ENCODE results near the gene LGR5. TPM values are rescaled to one million over a fixed set of nuclear protein-coding genes. Genes with fewer than 3 reads are reported as not detected.

The LGR5 gene
- total and polyA plus RNA-seq, 2 of the 13 experiments (the other 11 are each of a cell fraction or from before 2014, with no cell fraction given) = 37.0 to 121 TPM

DNA sequence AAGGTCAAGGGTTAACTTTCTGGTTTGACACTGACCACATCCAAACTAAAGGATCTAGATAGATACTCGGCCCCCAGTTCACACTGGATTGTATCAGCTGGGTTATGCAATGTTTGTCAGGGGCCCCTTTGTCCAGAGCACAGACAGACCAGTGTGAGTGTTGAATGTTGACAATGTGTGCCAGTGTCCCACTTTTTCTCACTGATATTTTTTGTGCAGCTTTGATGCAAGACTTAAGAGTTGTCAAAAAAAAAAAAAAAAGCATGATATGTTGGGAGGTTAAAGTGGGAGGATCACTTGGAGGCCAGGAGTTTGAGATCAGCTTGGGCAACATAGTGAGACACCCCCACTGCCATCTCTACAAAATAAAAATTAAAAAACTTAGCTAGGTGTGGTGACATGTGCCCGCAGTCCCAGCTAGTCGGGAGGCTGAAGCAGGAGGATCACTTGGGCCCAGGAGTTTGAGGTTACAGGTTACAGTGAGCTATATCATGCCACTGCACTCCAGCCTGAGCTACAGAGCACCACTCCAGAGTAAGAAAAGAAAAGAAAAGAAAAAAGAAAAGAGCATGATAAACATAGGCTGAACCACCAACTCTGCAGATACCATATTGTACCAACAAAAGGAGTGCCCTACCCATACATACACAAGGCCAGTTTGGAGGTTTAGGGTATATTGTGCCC is 97.5 kb downstream of the LGR5 start (continued):
- TF ChIP-seq ZNF75D (CRISPR knock-in tag; IDR thresholded peaks at IDR 0.05; ENCODE audit: borderline replicate concordance) (no peak), ARID2 (CRISPR knock-in tag; IDR thresholded peaks at IDR 0.05; ENCODE audit: borderline replicate concordance) (no peak), TP53 (CRISPR knock-in tag; conservative IDR thresholded peaks at IDR 0.05) (no peak), RBFOX2 (IDR thresholded peaks at IDR 0.05; ENCODE audit: low read depth, low read length) (no peak), CCDC6 (CRISPR knock-in tag; IDR thresholded peaks at IDR 0.05) (0 out of 2 replicates have a peak, but pooled peaks have one; percentile 6), CBX5 (CRISPR knock-in tag; IDR thresholded peaks at IDR 0.05; ENCODE audit: borderline replicate concordance) (peak; percentile 42; the same call in 1 of the 2 replicates), FOXC1 (CRISPR knock-in tag; IDR thresholded peaks at IDR 0.05; ENCODE audit: borderline replicate concordance) (no peak), ZNF878 (CRISPR knock-in tag; IDR thresholded peaks at IDR 0.05) (0 out of 2 replicates have a peak, but pooled peaks have one; percentile 41), MED1 (CRISPR knock-in tag; IDR thresholded peaks at IDR 0.05) (peak; percentile 64), MXD3 (CRISPR knock-in tag; IDR thresholded peaks at IDR 0.05) (no peak), ZNF564 (CRISPR knock-in tag; IDR thresholded peaks at IDR 0.05) (0 out of 2 replicates have a peak, but pooled peaks have one; percentile 24), ZNF674 (CRISPR knock-in tag; IDR thresholded peaks at IDR 0.05; ENCODE audit: low read depth) (no peak), ZNF768 (CRISPR knock-in tag; IDR thresholded peaks at IDR 0.05) (no peak), ZNF431 (CRISPR knock-in tag; IDR thresholded peaks at IDR 0.05; ENCODE audit: borderline replicate concordance, low read depth) (no peak)
- TF ChIP-seq, protein P1, sequence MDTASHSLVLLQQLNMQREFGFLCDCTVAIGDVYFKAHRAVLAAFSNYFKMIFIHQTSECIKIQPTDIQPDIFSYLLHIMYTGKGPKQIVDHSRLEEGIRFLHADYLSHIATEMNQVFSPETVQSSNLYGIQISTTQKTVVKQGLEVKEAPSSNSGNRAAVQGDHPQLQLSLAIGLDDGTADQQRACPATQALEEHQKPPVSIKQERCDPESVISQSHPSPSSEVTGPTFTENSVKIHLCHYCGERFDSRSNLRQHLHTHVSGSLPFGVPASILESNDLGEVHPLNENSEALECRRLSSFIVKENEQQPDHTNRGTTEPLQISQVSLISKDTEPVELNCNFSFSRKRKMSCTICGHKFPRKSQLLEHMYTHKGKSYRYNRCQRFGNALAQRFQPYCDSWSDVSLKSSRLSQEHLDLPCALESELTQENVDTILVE (CRISPR knock-in tag; IDR thresholded peaks at IDR 0.05) = peak; percentile 62; the same call in 1 of the 2 replicates
- TF ChIP-seq, protein P2, sequence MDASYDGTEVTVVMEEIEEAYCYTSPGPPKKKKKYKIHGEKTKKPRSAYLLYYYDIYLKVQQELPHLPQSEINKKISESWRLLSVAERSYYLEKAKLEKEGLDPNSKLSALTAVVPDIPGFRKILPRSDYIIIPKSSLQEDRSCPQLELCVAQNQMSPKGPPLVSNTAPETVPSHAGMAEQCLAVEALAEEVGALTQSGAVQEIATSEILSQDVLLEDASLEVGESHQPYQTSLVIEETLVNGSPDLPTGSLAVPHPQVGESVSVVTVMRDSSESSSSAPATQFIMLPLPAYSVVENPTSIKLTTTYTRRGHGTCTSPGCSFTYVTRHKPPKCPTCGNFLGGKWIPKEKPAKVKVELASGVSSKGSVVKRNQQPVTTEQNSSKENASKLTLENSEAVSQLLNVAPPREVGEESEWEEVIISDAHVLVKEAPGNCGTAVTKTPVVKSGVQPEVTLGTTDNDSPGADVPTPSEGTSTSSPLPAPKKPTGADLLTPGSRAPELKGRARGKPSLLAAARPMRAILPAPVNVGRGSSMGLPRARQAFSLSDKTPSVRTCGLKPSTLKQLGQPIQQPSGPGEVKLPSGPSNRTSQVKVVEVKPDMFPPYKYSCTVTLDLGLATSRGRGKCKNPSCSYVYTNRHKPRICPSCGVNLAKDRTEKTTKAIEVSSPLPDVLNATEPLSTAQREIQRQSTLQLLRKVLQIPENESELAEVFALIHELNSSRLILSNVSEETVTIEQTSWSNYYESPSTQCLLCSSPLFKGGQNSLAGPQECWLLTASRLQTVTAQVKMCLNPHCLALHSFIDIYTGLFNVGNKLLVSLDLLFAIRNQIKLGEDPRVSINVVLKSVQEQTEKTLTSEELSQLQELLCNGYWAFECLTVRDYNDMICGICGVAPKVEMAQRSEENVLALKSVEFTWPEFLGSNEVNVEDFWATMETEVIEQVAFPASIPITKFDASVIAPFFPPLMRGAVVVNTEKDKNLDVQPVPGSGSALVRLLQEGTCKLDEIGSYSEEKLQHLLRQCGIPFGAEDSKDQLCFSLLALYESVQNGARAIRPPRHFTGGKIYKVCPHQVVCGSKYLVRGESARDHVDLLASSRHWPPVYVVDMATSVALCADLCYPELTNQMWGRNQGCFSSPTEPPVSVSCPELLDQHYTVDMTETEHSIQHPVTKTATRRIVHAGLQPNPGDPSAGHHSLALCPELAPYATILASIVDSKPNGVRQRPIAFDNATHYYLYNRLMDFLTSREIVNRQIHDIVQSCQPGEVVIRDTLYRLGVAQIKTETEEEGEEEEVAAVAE (CRISPR knock-in tag; IDR thresholded peaks at IDR 0.05; ENCODE audit: borderline replicate concordance) = 0 out of 2 replicates have a peak, but pooled peaks have one; percentile 39
- TF ChIP-seq, protein P3, sequence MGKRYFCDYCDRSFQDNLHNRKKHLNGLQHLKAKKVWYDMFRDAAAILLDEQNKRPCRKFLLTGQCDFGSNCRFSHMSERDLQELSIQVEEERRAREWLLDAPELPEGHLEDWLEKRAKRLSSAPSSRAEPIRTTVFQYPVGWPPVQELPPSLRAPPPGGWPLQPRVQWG (CRISPR knock-in tag; IDR thresholded peaks at IDR 0.05; ENCODE audit: borderline replicate concordance, low read depth) = no peak
